ENCODE data around the gene TMEM88. TPM values are rescaled to one million over a fixed set of nuclear protein-coding genes. Genes with fewer than 3 reads are reported as not detected.
"Not testable (repeated sequence)": the region's sequence is repeated elsewhere in the genome, so short reads cannot be mapped to it uniquely, and the experiment has no call there.

The TMEM88 gene, protein sequence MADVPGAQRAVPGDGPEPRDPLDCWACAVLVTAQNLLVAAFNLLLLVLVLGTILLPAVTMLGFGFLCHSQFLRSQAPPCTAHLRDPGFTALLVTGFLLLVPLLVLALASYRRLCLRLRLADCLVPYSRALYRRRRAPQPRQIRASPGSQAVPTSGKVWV
- 10 to 100 TPM in 1 of 2 donors, 1 to 10 TPM in 1; 2.7 to 27.6 TPM for total RNA-seq
- polyA plus RNA-seq (ENCODE audit: insufficient read length in 2 of 2) = 10 to 100 TPM; 12.1 to 15.0 TPM
- long read RNA-seq, donor 1, transcript TMEM88-201 (2 exons, 875 nt) = major isoform, 7 of 9 reads
- long read RNA-seq, donor 1, partial matches to known transcripts = 0 of 9 reads
- long read RNA-seq, donor 1, other reads (novel, unspliced or antisense) = 0 of 9 reads
- long read RNA-seq, donor 2, partial matches to known transcripts = 0 of 1 reads
- long read RNA-seq, donor 2, other reads (novel, unspliced or antisense) = 0 of 1 reads
- long read RNA-seq, donor 3, partial matches to known transcripts = 0 of 6 reads
- long read RNA-seq, donor 3, other reads (novel, unspliced or antisense) = 0 of 6 reads
- long read RNA-seq, donor 4, transcript TMEM88-201 (2 exons, 875 nt) = major isoform, 8 of 15 reads
- long read RNA-seq, donor 4, transcript TMEM88-202 (2 exons, 510 nt) = minor isoform, 7 of 15 reads
- long read RNA-seq, donor 4, partial matches to known transcripts = 0 of 15 reads
- long read RNA-seq, donor 4, other reads (novel, unspliced or antisense) = 0 of 15 reads

GRCh38 chr17:7854851-7855659 lies at the start of gene TMEM88:
TSS of gene TMEM88 (plus strand) at chr17:7855066. CDS start at chr17:7855075, 9 bp downstream.
- Histone ChIP-seq H3K27ac (ENCODE audit: low read depth, low read length) (peak within 1 kb of the TSS; percentile 100), H3K4me3 (ENCODE audit: low read depth, low read length) (peak within 1 kb of the TSS; percentile 92), H3K36me3 (ENCODE audit: control insufficient read depth, insufficient read depth, low read length) (peaks cover 75% of the 10 kb centered on the region), H3K9me3 (ENCODE audit: control insufficient read depth, insufficient read depth, low read length) (no peaks in the 10 kb centered on the region), H3K27me3 (ENCODE audit: control insufficient read depth, insufficient read depth, low read length) (no peaks in the 10 kb centered on the region), H3K4me1 (ENCODE audit: control insufficient read depth, insufficient read depth, low read length) (peaks cover 60% of the 10 kb centered on the region)
- DNase-seq (ENCODE audit: low read depth in 4 of 6, low spot score in 6 of 6) = no peak
- 41% methylated on average over 45 of the region's 57 CpGs for WGBS (ENCODE audit: insufficient coverage)

- 85% methylated on average over 3 of the region's 6 CpGs for WGBS (ENCODE audit: insufficient coverage)
- no peaks in the 10 kb centered on the region for H3K9me3 ChIP-seq (ENCODE audit: control insufficient read depth, insufficient read depth, low read length)
- no peak for DNase-seq (ENCODE audit: low read depth in 4 of 6, low spot score in 6 of 6)
- H3K4me1 ChIP-seq (ENCODE audit: control insufficient read depth, insufficient read depth, low read length) = no peaks in the 10 kb centered on the region
- no peak overlapping the region for H3K27ac ChIP-seq (ENCODE audit: low read depth, low read length)
- peaks cover 3% of the 10 kb centered on the region for H3K36me3 ChIP-seq (ENCODE audit: control insufficient read depth, insufficient read depth, low read length)
- no peaks in the 10 kb centered on the region for H3K27me3 ChIP-seq (ENCODE audit: control insufficient read depth, insufficient read depth, low read length)
- no peak overlapping the region for H3K4me3 ChIP-seq (ENCODE audit: low read depth, low read length)
These were observed 48.3 kb upstream of the TMEM88 start for GRCh38 chr17:7806587-7806986.

DNA sequence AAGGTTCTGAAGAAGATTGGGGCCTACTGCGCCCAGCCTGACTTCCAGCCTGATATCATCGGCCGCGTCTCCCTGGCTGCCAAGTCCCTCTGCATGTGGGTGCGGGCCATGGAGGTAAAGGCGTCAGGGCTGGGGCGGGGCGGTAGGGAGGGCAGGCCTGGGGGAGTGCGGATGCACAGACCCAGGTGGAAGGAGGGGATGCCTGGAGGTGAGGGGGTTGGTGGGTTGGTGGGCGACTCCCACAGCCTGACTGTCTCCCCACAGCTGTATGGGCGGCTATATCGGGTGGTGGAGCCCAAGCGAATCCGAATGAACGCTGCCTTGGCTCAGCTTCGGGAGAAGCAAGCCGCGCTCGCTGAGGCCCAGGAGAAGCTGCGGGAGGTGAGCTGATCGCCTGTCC lies 47.7 kb upstream of the TMEM88 start:
- Histone ChIP-seq H3K27ac (ENCODE audit: low read depth, low read length) (no peak overlapping the region), H3K9me3 (ENCODE audit: control insufficient read depth, insufficient read depth, low read length) (no peaks in the 10 kb centered on the region), H3K27me3 (ENCODE audit: control insufficient read depth, insufficient read depth, low read length) (no peaks in the 10 kb centered on the region), H3K4me3 (ENCODE audit: low read depth, low read length) (no peak overlapping the region), H3K4me1 (ENCODE audit: control insufficient read depth, insufficient read depth, low read length) (no peaks in the 10 kb centered on the region), H3K36me3 (ENCODE audit: control insufficient read depth, insufficient read depth, low read length) (peaks cover 3% of the 10 kb centered on the region)
- WGBS (ENCODE audit: insufficient coverage) = 87% methylated on average over 20 of the region's 21 CpGs
- DNase-seq (ENCODE audit: low read depth in 4 of 6, low spot score in 6 of 6) = no peak

- Histone ChIP-seq H3K9me3 (ENCODE audit: control insufficient read depth, insufficient read depth, low read length) (no peaks in the 10 kb centered on the region), H3K27me3 (ENCODE audit: control insufficient read depth, insufficient read depth, low read length) (no peaks in the 10 kb centered on the region), H3K4me1 (ENCODE audit: control insufficient read depth, insufficient read depth, low read length) (no peaks in the 10 kb centered on the region), H3K27ac (ENCODE audit: low read depth, low read length) (no peak overlapping the region), H3K4me3 (ENCODE audit: low read depth, low read length) (no peak overlapping the region), H3K36me3 (ENCODE audit: control insufficient read depth, insufficient read depth, low read length) (peaks cover 3% of the 10 kb centered on the region)
- WGBS (ENCODE audit: insufficient coverage) = 67% methylated on average over 7 of the region's 11 CpGs
- no peak for DNase-seq (ENCODE audit: low read depth in 4 of 6, low spot score in 6 of 6)
These were observed 45.6 kb upstream of the TMEM88 start for GRCh38 chr17:7809086-7809790.

GRCh38 chr17:7809791-7810343 lies 45.0 kb upstream of the TMEM88 start:
- DNase-seq (ENCODE audit: low read depth in 4 of 6, low spot score in 6 of 6) = not testable (repeated sequence)
- 90% methylated on average over 5 of the region's 9 CpGs for WGBS (ENCODE audit: insufficient coverage)

GRCh38 chr17:7811251-7811650 lies 43.6 kb upstream of the TMEM88 start:
- H3K4me3 ChIP-seq (ENCODE audit: low read depth, low read length) = no peak overlapping the region
- H3K4me1 ChIP-seq (ENCODE audit: control insufficient read depth, insufficient read depth, low read length) = no peaks in the 10 kb centered on the region
- no peaks in the 10 kb centered on the region for H3K9me3 ChIP-seq (ENCODE audit: control insufficient read depth, insufficient read depth, low read length)

More at GRCh38 chr17:7809791-7810343, 45.0 kb upstream of the TMEM88 start:
- H3K9me3 ChIP-seq (ENCODE audit: control insufficient read depth, insufficient read depth, low read length); H3K4me3 ChIP-seq (ENCODE audit: low read depth, low read length); H3K36me3 ChIP-seq (ENCODE audit: control insufficient read depth, insufficient read depth, low read length); H3K27me3 ChIP-seq (ENCODE audit: control insufficient read depth, insufficient read depth, low read length); H3K4me1 ChIP-seq (ENCODE audit: control insufficient read depth, insufficient read depth, low read length); H3K27ac ChIP-seq (ENCODE audit: low read depth, low read length): not testable (repeated sequence)

DNA sequence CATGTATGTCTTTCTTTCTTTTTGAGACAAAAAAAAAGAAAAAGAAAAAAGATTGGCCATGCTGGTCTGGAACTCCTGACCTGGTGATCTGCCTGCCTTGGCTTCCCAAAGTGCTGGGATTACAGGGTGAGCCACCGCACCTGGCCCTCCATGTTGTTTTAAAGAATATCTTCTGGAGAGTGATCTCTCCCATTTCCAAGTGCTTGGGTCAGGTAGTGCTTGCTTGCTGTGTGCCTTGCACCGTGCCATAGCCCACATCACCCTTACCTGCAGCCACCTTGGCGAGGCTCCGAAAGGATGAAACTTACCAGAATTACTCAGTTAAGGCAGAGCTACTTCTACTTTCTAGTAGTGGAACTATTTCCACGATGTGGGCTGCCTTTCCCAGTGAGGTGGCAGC lies 39.9 kb upstream of the TMEM88 start:
- Histone ChIP-seq H3K36me3 (ENCODE audit: control insufficient read depth, insufficient read depth, low read length) (peaks cover 3% of the 10 kb centered on the region), H3K27ac (ENCODE audit: low read depth, low read length) (no peak overlapping the region), H3K4me1 (ENCODE audit: control insufficient read depth, insufficient read depth, low read length) (no peaks in the 10 kb centered on the region), H3K4me3 (ENCODE audit: low read depth, low read length) (no peak overlapping the region), H3K9me3 (ENCODE audit: control insufficient read depth, insufficient read depth, low read length) (no peaks in the 10 kb centered on the region), H3K27me3 (ENCODE audit: control insufficient read depth, insufficient read depth, low read length) (no peaks in the 10 kb centered on the region)
- WGBS (ENCODE audit: insufficient coverage) = 88% methylated on average over 3 of the region's 5 CpGs
- no peak for DNase-seq (ENCODE audit: low read depth in 4 of 6, low spot score in 6 of 6)

More at GRCh38 chr17:7811251-7811650, 43.6 kb upstream of the TMEM88 start:
- DNase-seq (ENCODE audit: low read depth in 4 of 6, low spot score in 6 of 6) = no peak
- Histone ChIP-seq H3K27ac (ENCODE audit: low read depth, low read length) (no peak overlapping the region), H3K27me3 (ENCODE audit: control insufficient read depth, insufficient read depth, low read length) (no peaks in the 10 kb centered on the region), H3K36me3 (ENCODE audit: control insufficient read depth, insufficient read depth, low read length) (peaks cover 3% of the 10 kb centered on the region)
- WGBS (ENCODE audit: insufficient coverage) = 80% methylated on average over 1 of the region's 3 CpGs

- Histone ChIP-seq H3K4me1 (ENCODE audit: control insufficient read depth, insufficient read depth, low read length) (no peaks in the 10 kb centered on the region), H3K36me3 (ENCODE audit: control insufficient read depth, insufficient read depth, low read length) (peaks cover 3% of the 10 kb centered on the region), H3K27me3 (ENCODE audit: control insufficient read depth, insufficient read depth, low read length) (no peaks in the 10 kb centered on the region), H3K9me3 (ENCODE audit: control insufficient read depth, insufficient read depth, low read length) (no peaks in the 10 kb centered on the region), H3K4me3 (ENCODE audit: low read depth, low read length) (no peak overlapping the region), H3K27ac (ENCODE audit: low read depth, low read length) (no peak overlapping the region)
- no peak for DNase-seq (ENCODE audit: low read depth in 4 of 6, low spot score in 6 of 6)
- 92% methylated on average over 10 of the region's 10 CpGs for WGBS (ENCODE audit: insufficient coverage)
These were observed 37.8 kb upstream of the TMEM88 start for GRCh38 chr17:7816926-7817642.

All from spinal cord (tissue), 10 donors.